Measurements from ENCODE around the gene C1orf87.

Gene C1orf87, protein sequence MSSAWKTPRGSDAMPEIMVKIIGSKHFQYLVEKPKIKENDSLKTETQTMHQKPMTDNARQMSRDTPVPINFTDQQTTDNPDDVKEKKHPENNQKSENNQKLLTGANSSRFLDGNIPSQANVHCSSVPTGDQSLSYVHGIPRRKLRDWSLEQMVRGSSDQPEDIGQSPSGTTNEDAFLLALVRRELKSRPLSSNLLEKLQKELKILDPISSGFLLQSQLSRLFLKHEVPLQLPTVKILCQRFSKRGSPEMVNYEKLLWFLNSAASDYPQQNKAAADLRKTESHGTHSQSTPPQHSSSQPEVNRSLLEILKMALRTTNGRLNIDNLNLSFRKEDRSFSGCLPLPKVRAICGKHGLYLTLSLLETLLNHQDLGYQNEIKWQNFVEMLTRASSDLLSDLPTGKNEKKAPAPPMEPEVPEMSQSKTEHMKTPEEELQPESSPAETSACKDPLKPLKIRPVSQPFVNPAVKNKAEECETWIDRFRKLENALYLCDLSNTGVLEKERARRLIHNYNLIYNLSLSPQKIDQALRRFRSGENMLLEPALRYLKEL

DNA sequence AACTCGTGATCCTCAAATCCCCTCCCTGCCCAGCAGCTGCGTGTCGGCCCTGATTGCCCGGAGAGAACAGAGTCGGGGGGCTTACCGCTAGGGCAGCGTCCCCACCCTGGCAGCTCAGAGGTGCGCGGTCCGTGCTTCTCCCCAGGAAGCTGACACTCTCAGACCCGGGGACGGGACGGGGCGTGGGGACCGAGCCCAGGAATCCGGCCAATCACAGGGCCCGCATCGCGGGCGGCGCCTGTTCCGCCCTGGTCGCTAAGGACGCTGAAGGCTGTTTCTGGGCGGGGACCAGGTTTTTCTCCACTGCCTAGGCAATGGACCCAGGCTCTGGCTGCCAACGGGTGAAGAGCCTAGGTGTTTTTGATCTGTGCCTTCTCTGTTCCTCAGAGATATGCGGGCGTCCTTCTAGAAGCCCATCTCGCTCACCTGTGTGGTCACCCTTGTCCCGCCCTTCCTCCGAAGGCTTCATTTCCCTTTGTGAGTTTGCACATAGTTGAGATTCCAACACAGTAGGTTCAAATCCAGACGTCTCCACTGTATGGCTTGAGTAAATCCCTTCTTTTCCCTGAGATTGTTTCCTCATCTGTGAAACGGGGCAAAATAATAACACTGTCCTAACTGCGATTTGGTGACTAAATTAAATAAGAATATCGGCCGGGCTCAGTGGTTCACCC is at the start of gene C1orf87:
TSS of gene C1orf87 (minus strand) at position 166 of the 674 bp plus-strand sequence. CDS start 1,127 bp downstream, outside the sequence.
- DNase-seq, result no peak

DNA sequence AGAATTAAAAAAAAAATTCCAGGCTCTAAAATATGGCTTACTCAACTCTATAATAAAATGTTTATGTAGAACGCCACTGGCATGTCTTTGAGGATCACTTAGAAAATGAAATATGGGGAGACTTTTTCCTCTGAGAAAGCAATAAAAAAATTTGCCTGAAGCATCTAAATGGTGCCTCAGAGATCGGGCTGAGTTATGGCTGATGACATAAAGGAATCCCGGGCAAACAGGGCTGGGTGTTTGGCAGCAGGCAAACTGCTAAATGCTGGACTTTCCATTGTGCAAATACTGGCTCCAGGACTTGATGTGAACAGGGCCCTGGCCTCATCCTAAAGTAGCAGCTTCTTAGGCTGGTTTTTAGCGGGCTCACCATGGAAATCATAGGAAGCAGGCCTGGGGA is 44.5 kb upstream of the C1orf87 start:
- no peak for DNase-seq

GRCh38 chr1:60114745-60115318 is 41.3 kb upstream of the C1orf87 start:
- DNase-seq, result no peak

GRCh38 chr1:60113596-60113995 is 40.0 kb upstream of the C1orf87 start:
- no peak for DNase-seq

- no peak for DNase-seq
Measured at GRCh38 chr1:60113028-60113427, 39.5 kb upstream of the C1orf87 start.

DNA sequence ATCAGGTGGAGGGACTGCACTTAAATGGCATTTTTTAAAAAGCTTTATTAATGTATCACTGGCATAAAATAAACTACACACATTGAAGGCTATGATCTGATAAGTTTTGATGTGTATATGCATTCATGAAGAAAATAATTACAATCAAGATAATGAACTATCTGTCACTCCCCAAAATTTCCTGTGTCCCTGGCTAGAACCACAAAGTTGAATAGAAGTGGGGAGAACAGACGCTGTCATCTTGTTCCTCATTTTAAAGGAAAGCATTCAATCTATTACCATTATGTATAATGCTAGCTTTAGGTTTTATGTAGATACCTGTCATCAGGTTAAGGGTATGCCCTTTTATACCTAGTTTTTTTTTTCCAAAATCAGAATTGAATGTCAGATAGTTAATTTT is 38.1 kb upstream of the C1orf87 start:
- no peak for DNase-seq

DNA sequence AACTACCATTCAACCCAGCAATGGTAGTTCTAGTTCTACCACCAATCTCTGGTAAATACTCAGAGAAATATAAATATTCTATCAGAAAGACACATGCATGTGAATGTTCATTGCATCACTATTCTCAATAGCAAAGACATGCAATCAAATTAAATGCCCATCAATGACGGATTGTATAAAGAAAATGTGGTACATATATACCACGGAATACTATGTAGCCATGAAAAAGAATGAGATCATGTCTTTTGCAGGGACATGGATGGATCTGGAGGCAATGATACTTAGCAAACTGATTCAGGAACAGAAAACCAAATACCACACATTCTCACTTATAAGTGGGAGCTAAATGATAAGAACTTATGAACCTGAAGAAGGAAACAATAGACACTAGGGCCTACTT is 37.5 kb upstream of the C1orf87 start:
- no peak for DNase-seq

DNA sequence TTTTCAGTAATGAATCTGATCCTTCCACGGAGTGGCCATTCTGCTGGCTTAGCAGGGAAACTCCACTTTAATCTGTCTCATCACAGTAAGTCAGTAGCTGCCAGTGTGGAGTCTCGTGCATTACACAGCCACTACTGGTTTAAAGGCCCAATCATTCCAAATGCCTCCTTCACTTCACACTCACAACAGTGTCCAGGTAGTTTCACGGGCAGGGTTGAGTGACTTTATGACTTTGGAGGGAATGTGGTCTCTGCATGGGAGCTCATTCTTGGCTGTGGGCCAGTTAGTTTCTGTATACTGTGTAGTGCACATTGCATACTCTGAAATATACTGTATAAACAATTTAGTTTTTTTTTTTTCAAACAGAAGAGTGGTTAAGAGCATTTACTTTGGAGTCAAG is 34.6 kb upstream of the C1orf87 start:
- no peak for DNase-seq

DNA sequence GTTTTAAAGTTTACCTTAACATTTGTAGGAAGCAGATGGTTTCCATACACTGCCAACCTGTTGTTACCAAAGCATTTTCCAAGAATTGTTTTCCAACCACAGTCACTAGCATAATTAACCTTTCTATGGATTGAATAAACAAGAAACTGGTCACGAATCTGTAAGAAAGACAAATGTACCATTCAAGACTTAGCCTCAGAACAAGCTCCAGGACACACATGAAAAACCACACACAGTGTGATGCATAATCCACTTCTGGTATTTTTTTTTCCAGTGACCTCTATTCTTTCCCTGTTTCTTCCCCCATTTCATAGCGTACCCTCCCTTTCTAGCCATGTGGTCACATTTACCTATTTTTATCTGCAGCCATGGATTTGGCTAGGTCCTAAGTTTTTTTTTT is 29.6 kb upstream of the C1orf87 start:
- DNase-seq, result no peak

- DNase-seq, result no peak
Measured at GRCh38 chr1:60102267-60103061, 28.9 kb upstream of the C1orf87 start.

GRCh38 chr1:60101516-60101915 is 27.9 kb upstream of the C1orf87 start:
- DNase-seq, result no peak

DNA sequence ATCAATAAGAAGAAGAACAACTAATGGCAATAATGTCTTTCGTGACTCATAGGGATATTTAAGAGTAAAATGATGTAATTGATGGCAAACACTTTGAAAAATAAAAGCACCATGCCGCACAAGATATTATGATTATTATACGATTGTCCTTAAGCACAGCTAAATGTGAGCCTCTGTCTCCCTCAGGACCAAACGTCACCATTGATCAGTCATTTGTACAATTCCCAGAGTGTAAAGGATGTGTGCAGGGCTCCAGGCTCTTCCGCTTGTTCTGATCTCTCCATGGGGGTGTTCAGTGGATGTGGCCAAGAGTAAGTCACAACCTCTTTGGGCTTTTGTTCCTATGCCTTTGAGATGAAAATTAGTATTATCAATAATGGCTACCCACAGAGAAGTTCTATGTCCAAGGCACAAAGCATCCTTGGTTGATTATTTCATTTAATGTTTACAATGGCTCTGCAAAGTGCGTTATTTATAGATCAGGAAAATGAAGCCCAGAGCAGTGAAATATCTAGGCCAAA is 17.7 kb upstream of the C1orf87 start:
- DNase-seq, result no peak

DNA sequence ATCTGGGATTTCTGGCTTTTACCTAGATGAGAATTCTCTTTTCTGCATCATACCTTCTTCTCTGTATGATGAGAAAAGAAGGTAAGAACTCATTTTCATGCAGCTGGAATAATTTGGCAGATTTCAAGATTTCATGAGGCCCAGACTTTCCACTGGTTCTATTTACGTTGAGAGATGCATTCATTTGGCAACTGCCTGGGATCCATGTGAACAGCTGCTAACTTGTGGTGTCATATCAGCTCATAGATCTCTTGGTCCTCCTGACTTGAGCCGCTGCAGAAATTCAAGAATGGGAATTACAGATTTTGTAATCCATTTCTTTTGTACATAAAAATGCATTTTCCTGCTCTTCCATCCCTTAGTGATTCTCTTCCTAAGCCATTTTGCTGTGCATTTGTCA is 17.1 kb upstream of the C1orf87 start:
- no peak for DNase-seq

DNA sequence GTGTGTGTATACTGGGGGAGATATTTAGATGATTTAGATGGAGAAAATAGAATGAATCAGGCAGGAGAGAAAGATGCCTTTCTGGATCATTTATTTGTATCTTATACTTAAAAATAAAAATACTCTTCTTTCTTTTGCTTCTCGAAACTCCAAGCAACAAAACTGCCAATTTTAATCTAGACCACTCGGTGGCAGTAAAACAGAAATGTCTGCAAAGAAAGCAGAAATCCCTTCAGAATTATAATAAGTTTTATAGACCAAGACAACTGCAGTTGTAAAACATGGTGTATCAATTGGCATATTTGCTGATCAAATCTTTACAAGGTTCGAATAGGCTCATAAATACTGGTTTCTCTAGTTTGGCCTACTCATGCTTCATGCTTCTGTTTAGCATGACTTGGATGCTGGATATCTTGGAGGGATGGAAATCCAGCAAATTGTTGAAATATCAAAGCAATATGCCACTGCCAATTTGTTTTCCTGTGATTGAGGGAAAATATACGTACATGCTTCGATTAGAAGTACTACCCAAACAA is 15.1 kb upstream of the C1orf87 start:
- no peak for DNase-seq

DNA sequence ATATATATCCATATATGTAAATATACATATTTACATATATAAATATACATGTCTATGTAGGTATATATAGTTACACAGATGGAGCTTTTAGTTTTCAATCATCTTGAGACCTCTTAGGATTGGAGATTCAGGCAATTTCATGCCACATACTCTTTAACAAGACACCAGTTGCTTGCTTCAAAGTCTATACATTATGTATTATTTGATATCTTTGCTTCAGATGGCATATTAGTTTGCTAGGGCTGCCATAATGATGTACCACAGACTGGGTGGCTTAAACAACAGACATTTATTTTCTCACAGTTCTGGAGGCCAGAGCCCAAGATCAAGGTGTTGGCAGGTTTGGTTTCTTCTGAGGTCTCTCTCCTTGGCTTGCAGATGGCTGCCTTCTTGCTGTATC is 14.1 kb upstream of the C1orf87 start:
- DNase-seq, result no peak

DNA sequence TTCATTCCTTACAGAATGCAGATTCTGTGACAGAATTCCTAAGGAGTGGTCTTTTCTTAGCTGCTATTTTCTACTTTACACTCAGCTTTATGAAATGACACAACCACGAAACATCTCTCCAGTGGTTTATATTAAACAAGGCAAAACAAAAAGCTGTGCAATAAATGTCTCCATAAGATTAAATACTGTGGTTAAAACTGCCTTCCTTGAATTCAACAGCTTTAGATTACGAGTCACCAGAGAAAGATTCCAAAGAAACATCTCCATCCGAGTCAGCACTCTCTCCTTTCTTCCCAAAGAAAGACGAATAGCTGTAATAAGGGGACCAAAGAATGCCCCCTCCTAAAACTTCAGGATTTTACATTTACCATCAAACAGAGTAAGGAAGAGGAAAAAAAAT is 4.6 kb upstream of the C1orf87 start:
- no peak for DNase-seq

GRCh38 chr1:60071296-60071695 is 2.3 kb downstream of the C1orf87 start:
- no peak for DNase-seq

DNA sequence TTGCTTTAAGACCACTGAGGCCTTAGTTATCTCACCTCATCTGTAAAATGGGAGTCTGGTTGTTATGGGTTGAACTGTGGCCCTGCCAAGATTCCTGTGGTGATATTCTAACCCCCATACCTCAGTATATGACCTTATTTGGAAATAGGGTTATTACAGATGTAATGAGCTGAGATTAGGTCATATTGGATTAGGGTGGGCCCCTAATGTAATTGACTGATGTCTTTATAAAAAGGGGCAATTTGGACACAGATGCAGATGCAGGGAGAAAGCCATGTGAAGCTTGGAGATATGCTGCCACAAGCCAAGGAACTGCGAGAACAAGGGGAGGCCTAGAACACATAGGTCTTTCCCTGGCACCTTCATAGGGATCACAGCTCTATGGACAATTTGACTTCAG is 3.9 kb downstream of the C1orf87 start:
- no peak for DNase-seq

GRCh38 chr1:60068393-60069045 is 5.1 kb downstream of the C1orf87 start:
- DNase-seq, result no peak

GRCh38 chr1:60066001-60066400 is 7.6 kb downstream of the C1orf87 start:
- no peak for DNase-seq

DNA sequence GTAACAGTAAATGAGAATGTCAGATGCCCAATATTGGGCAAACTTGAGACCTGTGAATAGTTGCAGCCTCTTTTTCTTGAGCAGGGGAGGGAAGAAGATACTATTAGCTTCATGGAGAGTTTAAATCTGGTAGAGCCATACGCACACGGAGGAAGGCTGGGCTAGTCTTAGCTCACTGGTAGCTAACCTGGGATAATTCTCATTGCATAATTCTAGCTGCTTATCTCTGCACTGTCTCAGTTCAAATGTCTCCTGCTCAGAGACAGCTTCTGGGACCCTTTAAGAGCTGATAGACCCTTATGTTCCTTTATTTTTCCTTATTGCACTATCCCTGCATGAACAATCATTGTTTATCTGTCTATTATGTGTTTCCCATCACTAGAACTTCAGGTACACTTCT is 8.4 kb downstream of the C1orf87 start:
- DNase-seq, result no peak

GRCh38 chr1:60063561-60063960 is 10.0 kb downstream of the C1orf87 start:
- DNase-seq, result no peak

Measured in stimulated activated CD4-positive, alpha-beta T cell treated with anti-CD3 and anti-CD28 coated beads, Interleukin-4, amount 100 ng/mL, for 1 hour (primary cell).